ENCODE measurements around the gene ERN2.

ERN2 gene

GRCh38 chr16:23702951-23703350 is 10.1 kb downstream of the ERN2 start:
- no peak overlapping the region for H3K4ac ChIP-seq (ENCODE audit: low read depth in 1 of 2, low read length in 2 of 2)
- no peak overlapping the region for H3K4me2 ChIP-seq (ENCODE audit: low read length, poor library complexity, severe bottlenecking)
- H4K91ac ChIP-seq (ENCODE audit: low read length) = no peak overlapping the region
- no peak overlapping the region for H2BK5ac ChIP-seq (ENCODE audit: low read depth, low read length, poor library complexity, severe bottlenecking)
- H3K14ac ChIP-seq (ENCODE audit: low read length in 2 of 2) = no peak overlapping the region
- no peak overlapping the region for H3K18ac ChIP-seq (ENCODE audit: low read depth in 1 of 2, low read length in 2 of 2)
- no peak for DNase-seq
- H4K8ac ChIP-seq (ENCODE audit: low read length) = no peak overlapping the region
- H3K4me1 ChIP-seq (ENCODE audit: control insufficient read depth, insufficient read depth, low read depth, low read length) = peaks cover 5% of the 10 kb centered on the region
- H3K36me3 ChIP-seq (ENCODE audit: control insufficient read depth in 1 of 2, insufficient read depth in 2 of 2, low read depth in 1 of 2, low read length in 2 of 2) = no peaks in the 10 kb centered on the region
- H2BK15ac ChIP-seq (ENCODE audit: low read depth, poor library complexity, severe bottlenecking) = no peak overlapping the region
- H2BK12ac ChIP-seq (ENCODE audit: low read length in 2 of 2) = no peak overlapping the region
- H2AK5ac ChIP-seq (ENCODE audit: low read length, severe bottlenecking) = no peak overlapping the region
- H3K4me3 ChIP-seq (ENCODE audit: insufficient read depth in 1 of 2, low read depth in 1 of 2, low read length in 2 of 2) = no peak overlapping the region
- H3K23ac ChIP-seq (ENCODE audit: low read length in 2 of 2) = no peak overlapping the region
- no peak overlapping the region for H2AFZ ChIP-seq (ENCODE audit: low read depth, low read length)
- H2BK120ac ChIP-seq (ENCODE audit: low read depth, low read length) = no peak overlapping the region
- no peak overlapping the region for H3K9ac ChIP-seq (ENCODE audit: low read length)
- H3K79me1 ChIP-seq (replicated peaks; ENCODE audit: low read length, poor library complexity, severe bottlenecking) = no peaks in the 10 kb centered on the region
- WGBS = 47% methylated on average over 2 of the region's 2 CpGs
- peaks cover 16 to 31% of the 10 kb centered on the region in 2 experiments for H3K27me3 ChIP-seq (ENCODE audit: control insufficient read depth in 1 of 2, insufficient read depth in 1 of 2, low read length in 2 of 2)
- no peak overlapping the region for H3K27ac ChIP-seq (ENCODE audit: low read length, poor library complexity, severe bottlenecking)
- H3K9me3 ChIP-seq (ENCODE audit: control insufficient read depth, low read length) = peaks cover 9% of the 10 kb centered on the region

- no peaks in the 10 kb centered on the region for H3K36me3 ChIP-seq (ENCODE audit: control insufficient read depth in 1 of 2, insufficient read depth in 2 of 2, low read depth in 1 of 2, low read length in 2 of 2)
- no peak overlapping the region for H4K8ac ChIP-seq (ENCODE audit: low read length)
- peaks cover 5% of the 10 kb centered on the region for H3K4me1 ChIP-seq (ENCODE audit: control insufficient read depth, insufficient read depth, low read depth, low read length)
- no peak overlapping the region for H3K18ac ChIP-seq (ENCODE audit: low read depth in 1 of 2, low read length in 2 of 2)
- H3K14ac ChIP-seq (ENCODE audit: low read length in 2 of 2) = no peak overlapping the region
- H4K91ac ChIP-seq (ENCODE audit: low read length) = no peak overlapping the region
- H3K9me3 ChIP-seq (ENCODE audit: control insufficient read depth, low read length) = peaks cover 9% of the 10 kb centered on the region
- H3K27me3 ChIP-seq (ENCODE audit: control insufficient read depth in 1 of 2, insufficient read depth in 1 of 2, low read length in 2 of 2) = peaks cover 4 to 24% of the 10 kb centered on the region in 2 experiments
- no peak overlapping the region for H2BK12ac ChIP-seq (ENCODE audit: low read length in 2 of 2)
- no peak overlapping the region for H3K4me3 ChIP-seq (ENCODE audit: insufficient read depth in 1 of 2, low read depth in 1 of 2, low read length in 2 of 2)
- H2BK5ac ChIP-seq (ENCODE audit: low read depth, low read length, poor library complexity, severe bottlenecking) = no peak overlapping the region
- H2AFZ ChIP-seq (ENCODE audit: low read depth, low read length) = no peak overlapping the region
- H3K4me2 ChIP-seq (ENCODE audit: low read length, poor library complexity, severe bottlenecking) = no peak overlapping the region
- no peak overlapping the region for H3K4ac ChIP-seq (ENCODE audit: low read depth in 1 of 2, low read length in 2 of 2)
- 88% methylated on average over 7 of the region's 8 CpGs for WGBS
- no peak overlapping the region for H3K23ac ChIP-seq (ENCODE audit: low read length in 2 of 2)
- no peak overlapping the region for H3K9ac ChIP-seq (ENCODE audit: low read length)
- H3K79me1 ChIP-seq (replicated peaks; ENCODE audit: low read length, poor library complexity, severe bottlenecking) = no peaks in the 10 kb centered on the region
- no peak overlapping the region for H2BK120ac ChIP-seq (ENCODE audit: low read depth, low read length)
- H2BK15ac ChIP-seq (ENCODE audit: low read depth, poor library complexity, severe bottlenecking) = no peak overlapping the region
- no peak overlapping the region for H3K27ac ChIP-seq (ENCODE audit: low read length, poor library complexity, severe bottlenecking)
- H2AK5ac ChIP-seq (ENCODE audit: low read length, severe bottlenecking) = no peak overlapping the region
- DNase-seq = no peak
These were observed 12.0 kb downstream of the ERN2 start for GRCh38 chr16:23701045-23701444.

DNA sequence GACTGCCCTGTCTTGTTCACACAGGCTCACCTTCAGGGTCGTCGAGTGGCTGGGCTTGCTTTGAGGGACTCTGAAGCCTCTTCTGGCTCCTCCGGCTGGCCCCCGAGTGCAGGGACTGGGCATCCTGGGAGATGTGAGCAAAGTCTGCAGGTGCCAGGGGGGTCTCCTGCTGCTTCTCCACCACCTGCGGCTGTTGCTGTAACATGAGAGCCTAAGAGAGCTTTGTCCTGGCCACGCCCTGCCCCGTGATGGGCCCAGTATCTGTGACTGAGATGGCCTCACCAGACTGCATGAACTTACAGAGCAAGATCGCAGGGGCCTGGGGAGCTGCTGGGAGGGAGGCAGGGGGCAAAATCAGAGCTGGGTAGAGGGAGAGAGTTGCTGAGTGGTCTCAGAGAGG is 12.5 kb downstream of the ERN2 start:
- H4K8ac ChIP-seq (ENCODE audit: low read length) = no peak overlapping the region
- peaks cover 5% of the 10 kb centered on the region for H3K4me1 ChIP-seq (ENCODE audit: control insufficient read depth, insufficient read depth, low read depth, low read length)
- H2BK15ac ChIP-seq (ENCODE audit: low read depth, poor library complexity, severe bottlenecking) = no peak overlapping the region
- H3K27ac ChIP-seq (ENCODE audit: low read length, poor library complexity, severe bottlenecking) = no peak overlapping the region
- no peaks in the 10 kb centered on the region for H3K79me1 ChIP-seq (replicated peaks; ENCODE audit: low read length, poor library complexity, severe bottlenecking)
- H3K36me3 ChIP-seq (ENCODE audit: control insufficient read depth in 1 of 2, insufficient read depth in 2 of 2, low read depth in 1 of 2, low read length in 2 of 2) = no peaks in the 10 kb centered on the region
- H3K9ac ChIP-seq (ENCODE audit: low read length) = no peak overlapping the region
- peaks cover 4 to 24% of the 10 kb centered on the region in 2 experiments for H3K27me3 ChIP-seq (ENCODE audit: control insufficient read depth in 1 of 2, insufficient read depth in 1 of 2, low read length in 2 of 2)
- H3K18ac ChIP-seq (ENCODE audit: low read depth in 1 of 2, low read length in 2 of 2) = no peak overlapping the region
- no peak overlapping the region for H3K4me2 ChIP-seq (ENCODE audit: low read length, poor library complexity, severe bottlenecking)
- 25% methylated on average over 8 of the region's 8 CpGs for WGBS
- no peak overlapping the region for H2AK5ac ChIP-seq (ENCODE audit: low read length, severe bottlenecking)
- no peak overlapping the region for H2BK5ac ChIP-seq (ENCODE audit: low read depth, low read length, poor library complexity, severe bottlenecking)
- H4K91ac ChIP-seq (ENCODE audit: low read length) = no peak overlapping the region
- H3K14ac ChIP-seq (ENCODE audit: low read length in 2 of 2) = no peak overlapping the region
- no peak overlapping the region for H2BK12ac ChIP-seq (ENCODE audit: low read length in 2 of 2)
- no peak overlapping the region for H2BK120ac ChIP-seq (ENCODE audit: low read depth, low read length)
- peaks cover 9% of the 10 kb centered on the region for H3K9me3 ChIP-seq (ENCODE audit: control insufficient read depth, low read length)
- H3K4ac ChIP-seq (ENCODE audit: low read depth in 1 of 2, low read length in 2 of 2) = no peak overlapping the region
- H3K23ac ChIP-seq (ENCODE audit: low read length in 2 of 2) = no peak overlapping the region
- no peak overlapping the region for H2AFZ ChIP-seq (ENCODE audit: low read depth, low read length)
- no peak overlapping the region for H3K4me3 ChIP-seq (ENCODE audit: insufficient read depth in 1 of 2, low read depth in 1 of 2, low read length in 2 of 2)
- DNase-seq = no peak

DNA sequence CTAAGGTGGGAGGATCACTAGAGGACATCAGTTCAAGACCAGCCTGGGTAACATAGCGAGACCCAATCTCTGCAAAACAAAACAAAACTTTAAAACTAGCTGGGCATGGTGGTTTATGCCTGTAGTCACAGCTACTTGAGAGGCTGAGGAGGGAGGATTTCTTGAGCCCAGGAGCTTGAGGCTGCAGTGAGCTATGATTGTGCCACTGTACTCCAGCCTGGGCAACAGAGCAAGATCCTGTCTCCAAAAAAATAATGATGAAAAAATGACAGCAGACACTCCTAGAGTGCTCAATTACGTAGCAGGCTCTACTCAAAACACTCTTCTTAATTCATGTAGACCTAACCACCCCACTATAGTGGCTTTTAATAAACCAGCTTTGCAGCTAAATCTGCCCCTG is 12.9 kb downstream of the ERN2 start:
- Histone ChIP-seq H3K9ac (ENCODE audit: low read length) (no peak overlapping the region), H3K23ac (ENCODE audit: low read length in 2 of 2) (no peak overlapping the region), H3K4me3 (ENCODE audit: insufficient read depth in 1 of 2, low read depth in 1 of 2, low read length in 2 of 2) (no peak overlapping the region), H2BK15ac (ENCODE audit: low read depth, poor library complexity, severe bottlenecking) (no peak overlapping the region), H2AFZ (ENCODE audit: low read depth, low read length) (no peak overlapping the region), H3K14ac (ENCODE audit: low read length in 2 of 2) (no peak overlapping the region), H4K91ac (ENCODE audit: low read length) (no peak overlapping the region), H3K4ac (ENCODE audit: low read depth in 1 of 2, low read length in 2 of 2) (no peak overlapping the region), H3K27me3 (ENCODE audit: control insufficient read depth in 1 of 2, insufficient read depth in 1 of 2, low read length in 2 of 2) (peaks cover 4 to 24% of the 10 kb centered on the region in 2 experiments), H3K4me1 (ENCODE audit: control insufficient read depth, insufficient read depth, low read depth, low read length) (peaks cover 6% of the 10 kb centered on the region), H3K36me3 (ENCODE audit: control insufficient read depth in 1 of 2, insufficient read depth in 2 of 2, low read depth in 1 of 2, low read length in 2 of 2) (no peaks in the 10 kb centered on the region), H4K8ac (ENCODE audit: low read length) (no peak overlapping the region), H3K79me1 (replicated peaks; ENCODE audit: low read length, poor library complexity, severe bottlenecking) (no peaks in the 10 kb centered on the region), H2AK5ac (ENCODE audit: low read length, severe bottlenecking) (no peak overlapping the region), H3K27ac (ENCODE audit: low read length, poor library complexity, severe bottlenecking) (no peak overlapping the region), H3K4me2 (ENCODE audit: low read length, poor library complexity, severe bottlenecking) (no peak overlapping the region), H2BK12ac (ENCODE audit: low read length in 2 of 2) (no peak overlapping the region), H3K9me3 (ENCODE audit: control insufficient read depth, low read length) (peaks cover 9% of the 10 kb centered on the region), H2BK120ac (ENCODE audit: low read depth, low read length) (no peak overlapping the region), H3K18ac (ENCODE audit: low read depth in 1 of 2, low read length in 2 of 2) (no peak overlapping the region), H2BK5ac (ENCODE audit: low read depth, low read length, poor library complexity, severe bottlenecking) (no peak overlapping the region)
- DNase-seq = no peak
- WGBS = 83% methylated on average over 1 of the region's 2 CpGs
